Adipocyte (in vitro differentiated cells): Measurements from ENCODE around the gene MAPT.

ENCODE experiments used
- DNase-seq: peaks from one replicate; pipeline ENCODE4 v3.0.0-alpha.2; 2015; ENCODE audit warnings: low read depth
- H3K27me3 ChIP-seq: replicated peaks from 2 replicates; pipeline ENCODE4 v1.7.0; 2013; ENCODE audit warnings: mild to moderate bottlenecking, low read length, moderate library complexity; ENCODE audit not compliant: control insufficient read depth, insufficient read depth
- H3K36me3 ChIP-seq: 2 replicates; pipeline ENCODE4 v1.7.0; 2013; ENCODE audit warnings: low read length, mild to moderate bottlenecking, moderate library complexity; ENCODE audit not compliant: control insufficient read depth, insufficient read depth, severe bottlenecking
- H3K4me1 ChIP-seq: 2 replicates; pipeline ENCODE4 v1.7.0; 2013; ENCODE audit warnings: mild to moderate bottlenecking, low read length, moderate library complexity; ENCODE audit not compliant: control insufficient read depth, insufficient read depth
- H3K4me3 ChIP-seq: 2 replicates; pipeline ENCODE4 v1.7.0; 2013; ENCODE audit warnings: mild to moderate bottlenecking, low read length, moderate library complexity
- H3K9ac ChIP-seq: 2 replicates; pipeline ENCODE4 v1.7.0; 2013; ENCODE audit warnings: mild to moderate bottlenecking, low read length, moderate library complexity
- H3K9me3 ChIP-seq: 2 replicates; pipeline ENCODE4 v1.7.0; 2013; ENCODE audit warnings: mild to moderate bottlenecking, low read length, moderate library complexity; ENCODE audit not compliant: control insufficient read depth

MAPT gene

DNA sequence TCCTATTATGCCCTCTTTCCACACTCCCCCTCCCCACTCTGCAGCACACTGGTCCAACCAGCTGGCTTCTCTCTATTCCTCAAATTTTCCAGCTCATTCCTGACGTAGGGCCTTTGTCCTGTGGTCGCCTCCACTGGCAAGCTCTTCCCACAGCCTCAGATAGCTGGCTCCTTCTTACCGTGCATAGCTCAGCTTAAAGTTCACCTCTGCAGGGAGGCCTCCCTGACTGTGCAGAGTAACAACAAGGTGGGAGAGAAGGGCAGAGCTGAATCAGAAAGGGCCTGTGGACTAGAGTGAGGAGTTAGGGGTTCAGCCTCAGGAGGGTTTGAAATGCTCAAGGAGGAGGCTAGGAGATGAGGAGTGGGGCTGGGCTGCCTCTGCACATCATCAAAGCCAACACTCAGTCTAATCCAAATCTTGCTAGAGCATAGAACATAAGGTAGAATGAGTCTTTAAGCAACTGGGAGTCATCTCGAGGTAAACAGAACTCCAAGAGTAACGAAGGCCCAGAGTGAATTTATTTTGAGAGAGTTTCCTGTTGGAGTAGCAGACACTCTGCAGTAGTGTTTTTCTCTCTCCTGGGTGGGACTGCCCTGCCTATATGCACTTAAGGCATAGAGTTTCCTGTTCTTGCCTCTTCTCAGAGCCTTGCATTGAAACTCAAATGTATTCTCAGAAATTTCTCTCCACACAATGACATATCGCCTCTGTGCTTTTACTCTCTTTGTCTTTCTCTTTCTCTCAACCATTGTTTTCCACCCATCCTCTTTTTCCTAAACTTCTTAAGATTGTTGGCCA is 30.3 kb upstream of the MAPT start:
- H3K9me3 ChIP-seq, result no peaks in the 10 kb centered on the region
- H3K4me3 ChIP-seq, result no peak overlapping the region
- H3K36me3 ChIP-seq, result no peaks in the 10 kb centered on the region
- DNase-seq, result no peak
- peaks cover 7% of the 10 kb centered on the region for H3K4me1 ChIP-seq
- H3K27me3 ChIP-seq, result peaks cover 45% of the 10 kb centered on the region
- no peak overlapping the region for H3K9ac ChIP-seq

DNA sequence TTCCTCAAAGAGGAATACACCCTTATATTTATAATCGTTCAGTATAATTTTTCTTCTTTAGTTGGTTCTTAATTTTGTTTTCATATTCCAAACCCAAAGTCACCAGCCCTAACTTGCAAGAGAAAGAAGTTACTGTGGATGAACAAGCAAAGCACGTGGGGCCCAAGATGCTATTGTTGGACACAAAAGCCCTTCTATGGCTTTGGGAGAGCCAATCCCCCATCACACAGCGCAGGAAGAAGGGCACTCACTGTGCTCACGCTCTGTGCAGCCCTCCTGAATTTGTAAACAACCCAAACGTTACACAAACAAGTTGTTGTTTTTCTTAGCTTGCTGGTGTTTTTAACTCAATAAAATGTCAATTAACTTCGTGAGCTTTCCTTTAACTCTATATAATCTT is 27.2 kb upstream of the MAPT start:
- H3K36me3 ChIP-seq, result no peaks in the 10 kb centered on the region
- peaks cover 13% of the 10 kb centered on the region for H3K4me1 ChIP-seq
- peaks cover 33% of the 10 kb centered on the region for H3K27me3 ChIP-seq
- no peak for DNase-seq
- H3K9me3 ChIP-seq, result no peaks in the 10 kb centered on the region
- H3K4me3 ChIP-seq, result no peak overlapping the region
- no peak overlapping the region for H3K9ac ChIP-seq

DNA sequence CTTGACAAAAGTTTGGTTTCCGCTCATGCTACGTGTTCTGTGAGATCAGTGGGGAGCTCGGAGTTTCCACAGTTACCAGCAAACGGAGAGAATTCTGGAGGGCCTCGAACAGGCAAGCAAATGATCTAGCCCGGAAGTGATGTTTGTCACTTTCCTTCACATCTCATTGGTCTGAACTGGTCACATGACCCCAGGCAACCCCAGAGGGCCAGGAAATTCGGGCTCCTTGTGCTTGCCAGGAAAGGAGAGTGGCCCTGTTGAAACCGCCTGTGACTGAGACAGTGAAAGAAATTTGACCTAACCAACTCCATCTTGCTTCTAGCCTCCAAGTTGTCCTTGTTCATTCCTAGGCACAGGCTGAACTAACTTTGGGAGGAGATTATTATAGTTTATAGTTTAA is 26.7 kb upstream of the MAPT start:
- H3K27me3 ChIP-seq, result peaks cover 34% of the 10 kb centered on the region
- peaks cover 13% of the 10 kb centered on the region for H3K4me1 ChIP-seq
- H3K36me3 ChIP-seq, result no peaks in the 10 kb centered on the region
- H3K9me3 ChIP-seq, result no peaks in the 10 kb centered on the region
- no peak overlapping the region for H3K4me3 ChIP-seq
- no peak for DNase-seq
- no peak overlapping the region for H3K9ac ChIP-seq

DNA sequence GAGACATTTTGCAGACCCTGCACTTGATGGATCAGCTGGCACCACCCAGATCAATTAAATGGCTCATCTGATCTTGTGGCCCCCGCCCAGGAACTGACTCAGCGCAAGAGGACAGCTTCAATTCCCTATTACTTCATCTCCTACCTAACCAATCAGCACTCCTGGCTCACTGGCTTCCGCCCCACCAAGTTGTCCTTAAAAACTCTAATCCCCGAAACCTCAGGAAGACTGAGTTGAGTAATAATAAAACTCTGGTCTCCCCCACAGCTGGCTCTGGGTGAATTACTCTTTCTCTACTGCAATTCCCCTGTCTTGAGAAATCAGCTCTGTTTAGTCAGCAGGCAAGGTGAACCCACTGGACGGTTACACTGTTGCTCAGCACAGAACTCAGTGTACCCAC is 26.1 kb upstream of the MAPT start:
- Histone ChIP-seq H3K27me3 (peaks cover 31% of the 10 kb centered on the region), H3K9ac (no peak overlapping the region), H3K9me3 (no peaks in the 10 kb centered on the region)

DNA sequence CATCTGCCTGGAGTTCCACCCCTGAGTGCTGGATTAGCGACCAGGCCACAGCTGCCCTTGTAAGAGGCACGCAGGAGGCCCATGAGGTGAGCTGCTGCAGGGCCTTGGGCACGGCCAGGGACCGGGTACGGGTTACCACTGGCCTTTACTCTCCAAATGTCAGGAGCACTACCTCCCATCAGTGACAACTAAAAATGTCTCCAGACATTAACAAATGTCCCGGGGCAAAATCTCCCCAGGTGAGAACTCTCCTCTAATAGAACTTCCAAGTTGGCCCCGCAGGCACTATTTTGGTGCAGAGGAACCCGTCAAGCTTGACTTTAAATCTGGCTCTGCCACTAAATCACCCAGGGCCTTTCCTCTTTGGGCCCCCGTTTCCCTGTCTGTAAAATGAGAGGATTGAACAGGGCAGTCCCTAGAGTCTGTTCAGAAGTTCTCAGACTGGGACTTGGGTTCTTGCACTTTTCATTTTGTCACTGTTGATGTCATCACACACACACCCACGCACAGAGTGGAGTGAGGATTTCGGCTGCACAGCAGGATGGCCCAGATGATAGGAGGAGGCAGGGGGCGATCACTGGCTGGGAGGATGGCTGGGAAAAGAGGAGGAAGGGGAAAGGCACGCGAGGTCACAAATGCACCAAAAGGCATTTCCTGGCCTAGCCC is 24.5 kb upstream of the MAPT start:
- no peak overlapping the region for H3K4me3 ChIP-seq
- no peaks in the 10 kb centered on the region for H3K36me3 ChIP-seq
- no peaks in the 10 kb centered on the region for H3K9me3 ChIP-seq
- no peak overlapping the region for H3K9ac ChIP-seq
- DNase-seq, result no peak
- peaks cover 13% of the 10 kb centered on the region for H3K4me1 ChIP-seq
- peaks cover 29% of the 10 kb centered on the region for H3K27me3 ChIP-seq

More for the DNA sequence above, 26.1 kb upstream of the MAPT start:
- Histone ChIP-seq H3K4me3 (no peak overlapping the region), H3K4me1 (peaks cover 13% of the 10 kb centered on the region), H3K36me3 (no peaks in the 10 kb centered on the region)
- DNase-seq, result no peak

DNA sequence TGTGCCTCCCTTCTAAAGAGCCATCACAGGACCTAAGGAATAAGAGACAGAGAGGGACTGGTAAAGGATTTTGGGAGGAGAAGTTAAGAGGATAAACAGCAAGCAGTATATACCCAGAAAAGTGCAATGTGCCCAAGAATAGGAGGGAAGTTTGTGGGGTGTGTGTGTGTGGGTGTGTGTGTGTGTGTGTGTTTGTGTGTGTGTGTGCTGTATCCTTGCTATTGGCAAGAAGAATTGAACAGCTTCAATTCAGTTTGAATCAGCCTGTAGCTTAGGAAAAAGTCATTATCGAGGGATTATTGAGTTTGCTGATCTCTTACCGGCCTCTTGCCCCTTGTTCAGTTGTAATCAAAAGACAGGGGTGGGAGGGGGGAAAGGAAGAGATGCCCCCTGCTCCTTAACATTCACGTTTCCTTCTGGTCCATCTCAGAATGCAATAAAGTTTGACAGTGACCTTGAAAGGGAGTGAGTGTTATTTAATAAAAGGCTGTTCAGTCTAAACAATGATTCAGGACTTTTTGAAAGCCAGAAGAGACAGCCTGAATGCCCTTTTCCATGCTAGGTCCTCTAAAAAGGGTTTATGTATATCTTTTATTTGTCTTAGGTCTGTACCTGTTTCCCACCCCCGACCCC is 23.9 kb upstream of the MAPT start:
- no peaks in the 10 kb centered on the region for H3K9me3 ChIP-seq
- no peaks in the 10 kb centered on the region for H3K36me3 ChIP-seq
- H3K9ac ChIP-seq, result no peak overlapping the region
- H3K27me3 ChIP-seq, result peaks cover 25% of the 10 kb centered on the region
- H3K4me3 ChIP-seq, result no peak overlapping the region
- DNase-seq, result no peak
- H3K4me1 ChIP-seq, result peaks cover 13% of the 10 kb centered on the region

DNA sequence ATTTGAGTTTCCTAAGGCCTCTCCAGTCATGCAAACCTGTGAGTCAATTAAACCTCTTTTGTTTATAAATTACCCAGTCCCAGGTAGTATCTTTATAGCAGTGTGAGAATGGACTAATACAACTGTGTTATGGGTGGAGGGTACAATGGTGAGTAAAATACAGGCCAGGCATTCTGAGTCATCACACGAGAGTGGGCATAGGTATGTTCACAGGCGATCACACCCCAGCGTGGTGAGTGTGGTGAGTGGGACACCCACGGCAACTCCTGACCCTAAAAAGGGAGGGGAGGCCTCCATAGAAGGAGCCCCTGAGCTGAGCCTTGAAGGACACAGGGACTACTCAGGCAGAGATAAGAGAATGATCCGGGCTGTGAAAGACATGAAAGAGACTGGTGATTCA is 22.6 kb upstream of the MAPT start:
- H3K9me3 ChIP-seq, result no peaks in the 10 kb centered on the region
- no peak overlapping the region for H3K9ac ChIP-seq
- no peak for DNase-seq
- H3K4me1 ChIP-seq, result peaks cover 13% of the 10 kb centered on the region
- peaks cover 34% of the 10 kb centered on the region for H3K27me3 ChIP-seq
- no peak overlapping the region for H3K4me3 ChIP-seq
- no peaks in the 10 kb centered on the region for H3K36me3 ChIP-seq

DNA sequence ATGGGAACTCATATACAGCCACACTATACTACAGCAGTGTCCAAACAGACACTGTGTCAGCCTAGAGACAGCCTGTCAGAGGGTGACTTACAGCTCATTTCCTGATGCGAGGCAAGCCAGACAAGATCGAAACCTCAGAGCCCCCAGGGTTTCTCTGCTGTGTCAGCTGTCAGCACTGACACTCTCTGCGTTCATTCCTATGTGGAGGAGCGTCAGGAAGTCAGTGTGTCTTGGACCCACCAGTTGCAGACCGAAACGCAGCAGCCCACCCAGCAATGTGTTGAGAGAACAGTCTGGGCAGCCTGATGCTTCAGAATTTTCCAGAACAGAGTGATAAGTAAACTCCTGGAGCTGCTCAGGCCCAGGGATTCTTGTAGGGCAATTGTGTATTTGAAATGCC is 20.6 kb upstream of the MAPT start:
- peaks cover 46% of the 10 kb centered on the region for H3K27me3 ChIP-seq
- no peaks in the 10 kb centered on the region for H3K36me3 ChIP-seq
- H3K9me3 ChIP-seq, result peaks cover 8% of the 10 kb centered on the region
- H3K9ac ChIP-seq, result no peak overlapping the region
- no peak overlapping the region for H3K4me3 ChIP-seq
- DNase-seq, result no peak
- H3K4me1 ChIP-seq, result peaks cover 7% of the 10 kb centered on the region

DNA sequence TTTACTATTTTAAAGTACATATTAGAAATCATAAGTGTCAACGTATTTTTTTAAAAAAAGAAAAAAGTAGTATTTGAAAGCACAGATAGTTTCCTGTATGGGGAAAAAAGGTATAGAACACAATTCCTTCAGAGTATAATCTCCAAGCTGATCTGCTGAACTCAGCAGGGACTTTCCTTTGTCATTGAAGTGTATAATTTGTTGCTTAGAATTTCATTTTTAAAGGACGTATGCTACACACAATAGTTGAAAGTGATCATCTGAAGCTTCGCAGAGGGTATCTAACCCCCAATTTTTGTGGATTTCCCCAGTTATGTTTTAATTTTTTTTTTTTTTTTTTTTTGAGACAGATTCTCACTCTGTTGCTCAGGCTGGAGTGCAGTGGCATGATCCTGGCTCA is 20.2 kb upstream of the MAPT start:
- no peaks in the 10 kb centered on the region for H3K36me3 ChIP-seq
- DNase-seq, result no peak
- no peak overlapping the region for H3K9ac ChIP-seq
- H3K4me1 ChIP-seq, result peaks cover 5% of the 10 kb centered on the region
- peaks cover 46% of the 10 kb centered on the region for H3K27me3 ChIP-seq
- H3K9me3 ChIP-seq, result peaks cover 8% of the 10 kb centered on the region
- H3K4me3 ChIP-seq, result no peak overlapping the region

DNA sequence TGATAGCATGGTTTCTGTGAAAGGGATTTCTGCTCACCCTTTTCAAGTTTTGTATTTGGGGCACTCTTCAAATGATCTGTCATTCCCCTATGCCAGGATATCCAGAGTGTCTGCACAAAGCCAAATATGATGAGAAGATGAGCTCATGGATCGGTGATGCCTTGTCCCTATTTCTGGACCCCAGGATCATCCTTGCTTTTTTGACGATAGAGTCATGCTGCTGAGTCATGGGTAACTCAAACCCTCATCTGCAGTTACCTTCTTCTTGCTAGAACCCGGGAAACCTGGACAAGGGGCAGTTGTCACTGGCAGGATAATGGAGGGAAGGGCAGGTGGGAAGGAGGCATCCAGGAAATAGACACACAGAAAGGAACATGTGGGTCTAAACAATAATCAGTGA is 17.8 kb upstream of the MAPT start:
- Histone ChIP-seq H3K9me3 (peaks cover 10% of the 10 kb centered on the region), H3K4me3 (no peak overlapping the region), H3K36me3 (no peaks in the 10 kb centered on the region), H3K27me3 (peaks cover 47% of the 10 kb centered on the region), H3K9ac (no peak overlapping the region), H3K4me1 (no peaks in the 10 kb centered on the region)
- no peak for DNase-seq

DNA sequence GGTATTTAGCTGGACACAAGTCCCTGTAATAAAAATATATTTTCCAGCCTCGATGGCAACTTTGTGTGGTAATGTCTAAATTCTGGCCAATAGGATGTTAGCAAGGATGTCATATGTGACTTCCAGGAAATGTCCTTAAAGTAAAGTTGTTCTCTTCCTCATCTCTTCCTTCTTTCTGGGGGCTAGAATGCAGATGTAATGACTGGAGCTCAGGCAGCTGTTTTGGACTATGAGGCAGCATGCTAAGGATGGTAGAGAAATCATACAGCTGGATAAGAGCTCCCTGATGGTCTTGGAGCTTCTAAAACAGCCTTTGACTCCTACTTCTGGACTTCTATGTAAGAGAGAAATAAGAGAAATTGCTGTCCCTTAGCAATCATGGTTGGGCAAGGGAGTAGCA is 16.9 kb upstream of the MAPT start:
- H3K9me3 ChIP-seq, result peaks cover 11% of the 10 kb centered on the region
- no peaks in the 10 kb centered on the region for H3K4me1 ChIP-seq
- no peak for DNase-seq
- H3K27me3 ChIP-seq, result peaks cover 48% of the 10 kb centered on the region
- no peak overlapping the region for H3K9ac ChIP-seq
- H3K36me3 ChIP-seq, result no peaks in the 10 kb centered on the region
- no peak overlapping the region for H3K4me3 ChIP-seq
